Kidney (tissue), 14 donors: ENCODE results near the gene MUC2. TPM values are rescaled to one million over a fixed set of nuclear protein-coding genes. Genes with fewer than 3 reads are reported as not detected.

ENCODE experiments used
- DNase-seq, 5 donors: peaks; one replicate each; pipeline ENCODE4 v3.0.0-alpha.2; 2013 to 2020
- FAIRE-seq: peaks from 2 replicates; lab custom pipeline; 2012; peaks lifted over from hg19 to GRCh38; lab: Jason Lieb, UNC
- H3K27ac ChIP-seq, 2 donors: one replicate each; pipeline ENCODE4 v1.7.0; 2013; ENCODE audit warnings: low read depth in 2 of 2, low read length in 2 of 2, inconsistent platforms in 1 of 2
- H3K27me3 ChIP-seq: one replicate; pipeline ENCODE4 v1.7.1; 2013; ENCODE audit warnings: low read length, inconsistent platforms; ENCODE audit not compliant: control insufficient read depth, insufficient read depth
- H3K36me3 ChIP-seq, 3 donors: one replicate each; pipeline versions ENCODE4 v1.7.0 to v1.7.1; 2013; ENCODE audit warnings: low read length in 3 of 3, control low read depth in 1 of 3, inconsistent platforms in 1 of 3; ENCODE audit not compliant: insufficient read depth in 3 of 3, control insufficient read depth in 2 of 3
- H3K4me1 ChIP-seq, 3 donors: one replicate each; pipeline versions ENCODE4 v1.7.0 to v1.7.1; 2013; ENCODE audit warnings: low read length in 3 of 3, inconsistent platforms in 1 of 3, low read depth in 1 of 3; ENCODE audit not compliant: control insufficient read depth in 2 of 3, insufficient read depth in 2 of 3
- H3K4me3 ChIP-seq, 3 donors: one replicate each; pipeline versions ENCODE4 v1.7.0 to v1.8.1; 2013; ENCODE audit warnings: low read length in 3 of 3, control low read depth in 1 of 3, inconsistent platforms in 1 of 3
- H3K9ac ChIP-seq, 3 donors: one replicate each; pipeline versions ENCODE4 v1.7.0 to v1.7.1; 2013; ENCODE audit warnings: low read length in 3 of 3, control low read depth in 1 of 3, inconsistent platforms in 1 of 3
- H3K9me3 ChIP-seq, 3 donors: one replicate each; pipeline versions ENCODE4 v1.7.0 to v1.7.1; 2013; ENCODE audit warnings: low read length in 3 of 3, control low read depth in 1 of 3, inconsistent platforms in 1 of 3; ENCODE audit not compliant: control insufficient read depth in 2 of 3, insufficient read depth in 1 of 3
- CTCF ChIP-seq: IDR thresholded peaks from 3 replicates; pipeline ENCODE4 v1.5.1; 2012; ENCODE audit warnings: mild to moderate bottlenecking, moderate library complexity, borderline replicate concordance; ENCODE audit not compliant: insufficient read depth; ENCODE audit errors: extremely low read depth
- intact Hi-C: fragments of 100-400 bp; cut with DNase I; formaldehyde crosslinking; loops from one replicate; pipeline ENCODE4 v1.11.1; 2022
- polyA plus RNA-seq: library from polyadenylated mRNA; stranded (reverse); fragments of 350-450 nt; fragmentation: Illumina TruSeq; extraction: RNeasy Lipid Tissue Mini Kit (QIAGEN cat#74804); gene quantifications from one replicate; pipeline ENCODE4 v1.2.3, GENCODE V29; 2014; ENCODE audit warnings: low read depth, low replicate concordance; ENCODE audit not compliant: insufficient read depth
- total RNA-seq: library from RNA; stranded (reverse); fragmentation: NEBNext Ultra II Directional; extraction: Animal tissue kit (Norgen Biotek cat#: 25700); gene quantifications from one replicate; pipeline ENCODE4 v1.2.1, GENCODE V29; 2021
- donor health status: control.
- donor health status: control.
- donor health status: control.
- donor health status: control.
- donor health status: control.
- donor health status: DM: yes; HTN: yes; CAD: no.
- donor health status: Normal renal cell carcinoma (clear cell type).

MUC2 gene
- total and polyA plus RNA-seq, 2 donors from 2014 or later: not detected

- TF ChIP-seq CTCF: no peak
- no peak overlapping the region for H3K27ac ChIP-seq
- no peaks in the 10 kb centered on the region for H3K9me3 ChIP-seq
- no peaks in the 10 kb centered on the region for H3K36me3 ChIP-seq
- FAIRE-seq (no peak), DNase-seq (peak in 2 of 5 donors; percentile 36 to 63)
- no peaks in the 10 kb centered on the region for H3K4me1 ChIP-seq
- no peaks in the 10 kb centered on the region for H3K27me3 ChIP-seq
- H3K9ac ChIP-seq: no peak overlapping the region
- H3K4me3 ChIP-seq: no peak overlapping the region
- intact Hi-C loops: no loop called here
These were observed 19.5 kb upstream of the MUC2 start for GRCh38 chr11:1055109-1055703.

GRCh38 chr11:1055990-1056771 is 18.5 kb upstream of the MUC2 start:
- no peak overlapping the region for H3K9ac ChIP-seq
- FAIRE-seq (no peak), DNase-seq (peak in 2 of 5 donors; percentile 42 to 71)
- no peak overlapping the region for H3K27ac ChIP-seq
- H3K9me3 ChIP-seq: no peaks in the 10 kb centered on the region
- TF ChIP-seq CTCF: no peak
- no peaks in the 10 kb centered on the region for H3K36me3 ChIP-seq
- intact Hi-C loops: no loop called here
- H3K4me3 ChIP-seq: no peak overlapping the region
- no peaks in the 10 kb centered on the region for H3K27me3 ChIP-seq
- no peaks in the 10 kb centered on the region for H3K4me1 ChIP-seq

GRCh38 chr11:1057806-1058205 is 16.9 kb upstream of the MUC2 start:
- Histone ChIP-seq H3K36me3 (no peaks in the 10 kb centered on the region), H3K27me3 (no peaks in the 10 kb centered on the region), H3K4me1 (no peaks in the 10 kb centered on the region), H3K27ac (no peak overlapping the region), H3K9ac (no peak overlapping the region), H3K4me3 (no peak overlapping the region), H3K9me3 (peaks cover 0 to 6% (median 0%) of the 10 kb centered on the region in 3 donors)
- no peak for FAIRE-seq
- peak in 1 of 5 donors; percentile 61 for DNase-seq
- no peak for TF ChIP-seq CTCF
- intact Hi-C loops: no loop called here
